Ishikawa (cell line): ENCODE measurements around the gene GASK1B.

Experiments
- CEBPB ChIP-seq: IDR thresholded peaks from 2 replicates; pipeline ENCODE4 v1.6.1; 2012
- CREB1 ChIP-seq: IDR thresholded peaks from 2 replicates; pipeline ENCODE4 v1.6.1; 2012; ENCODE audit warnings: low read depth
- EGR1 ChIP-seq: IDR thresholded peaks from 2 replicates; pipeline ENCODE4 v1.6.1; 2012
- EP300 ChIP-seq: IDR thresholded peaks from 2 replicates; pipeline ENCODE4 v1.6.1; 2012; ENCODE audit warnings: borderline replicate concordance
- FOXM1 ChIP-seq: IDR thresholded peaks from 2 replicates; pipeline ENCODE4 v1.6.1; 2012; ENCODE audit warnings: low read depth, borderline replicate concordance
- MAX ChIP-seq: IDR thresholded peaks from 2 replicates; pipeline ENCODE4 v1.6.1; 2012
- NFIC ChIP-seq: IDR thresholded peaks from 2 replicates; pipeline ENCODE4 v1.6.1; 2012
- RAD21 ChIP-seq: IDR thresholded peaks from 2 replicates; pipeline ENCODE4 v1.6.1; 2012; ENCODE audit warnings: low read depth
- TAF1 ChIP-seq: IDR thresholded peaks from 2 replicates; pipeline ENCODE4 v1.6.1; 2012; ENCODE audit warnings: low read depth, mild to moderate bottlenecking
- TCF12 ChIP-seq: IDR thresholded peaks from 2 replicates; pipeline ENCODE4 v1.6.1; 2012; ENCODE audit warnings: low read depth
- TEAD4 ChIP-seq: IDR thresholded peaks from 2 replicates; pipeline ENCODE4 v1.6.1; 2012
- USF1 ChIP-seq: IDR thresholded peaks from 2 replicates; pipeline ENCODE4 v1.6.1; 2012
- YY1 ChIP-seq: IDR thresholded peaks from 2 replicates; pipeline ENCODE4 v1.6.1; 2012; ENCODE audit warnings: low read depth
- ZBTB7A ChIP-seq: IDR thresholded peaks from 2 replicates; pipeline ENCODE4 v1.6.1; 2012; ENCODE audit warnings: low read depth
- TF ChIP-seq, protein P1 (sequence below): IDR thresholded peaks from 2 replicates; pipeline ENCODE4 v1.6.1; 2012; ENCODE audit warnings: low read depth, mild to moderate bottlenecking

Gene GASK1B

DNA sequence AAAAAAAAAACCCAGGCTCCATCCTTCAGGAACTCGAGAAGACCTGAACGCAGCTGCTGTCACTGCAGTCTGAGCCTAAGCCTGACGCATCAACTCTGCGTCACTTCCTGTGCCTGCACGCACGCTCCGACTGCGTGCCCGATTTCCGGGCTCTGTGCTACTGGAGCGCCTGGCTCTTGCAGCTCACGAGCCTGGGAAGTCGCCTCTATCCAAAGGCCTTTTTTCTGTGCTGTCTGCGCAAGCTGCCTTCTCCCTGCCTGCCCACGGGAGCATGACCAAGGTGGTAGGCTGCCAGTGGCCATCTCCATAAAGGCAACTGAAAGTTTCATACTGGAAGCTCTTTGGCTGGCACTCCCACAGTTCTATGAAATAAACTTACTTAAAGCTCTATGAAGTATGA lies 9.9 kb upstream of the GASK1B start:
- no peak for TF ChIP-seq EP300
- no peak for TF ChIP-seq CREB1
- TF ChIP-seq FOXM1, result no peak
- TF ChIP-seq USF1, result no peak
- TF ChIP-seq TAF1, result no peak
- TF ChIP-seq RAD21, result no peak
- TF ChIP-seq, protein P1, sequence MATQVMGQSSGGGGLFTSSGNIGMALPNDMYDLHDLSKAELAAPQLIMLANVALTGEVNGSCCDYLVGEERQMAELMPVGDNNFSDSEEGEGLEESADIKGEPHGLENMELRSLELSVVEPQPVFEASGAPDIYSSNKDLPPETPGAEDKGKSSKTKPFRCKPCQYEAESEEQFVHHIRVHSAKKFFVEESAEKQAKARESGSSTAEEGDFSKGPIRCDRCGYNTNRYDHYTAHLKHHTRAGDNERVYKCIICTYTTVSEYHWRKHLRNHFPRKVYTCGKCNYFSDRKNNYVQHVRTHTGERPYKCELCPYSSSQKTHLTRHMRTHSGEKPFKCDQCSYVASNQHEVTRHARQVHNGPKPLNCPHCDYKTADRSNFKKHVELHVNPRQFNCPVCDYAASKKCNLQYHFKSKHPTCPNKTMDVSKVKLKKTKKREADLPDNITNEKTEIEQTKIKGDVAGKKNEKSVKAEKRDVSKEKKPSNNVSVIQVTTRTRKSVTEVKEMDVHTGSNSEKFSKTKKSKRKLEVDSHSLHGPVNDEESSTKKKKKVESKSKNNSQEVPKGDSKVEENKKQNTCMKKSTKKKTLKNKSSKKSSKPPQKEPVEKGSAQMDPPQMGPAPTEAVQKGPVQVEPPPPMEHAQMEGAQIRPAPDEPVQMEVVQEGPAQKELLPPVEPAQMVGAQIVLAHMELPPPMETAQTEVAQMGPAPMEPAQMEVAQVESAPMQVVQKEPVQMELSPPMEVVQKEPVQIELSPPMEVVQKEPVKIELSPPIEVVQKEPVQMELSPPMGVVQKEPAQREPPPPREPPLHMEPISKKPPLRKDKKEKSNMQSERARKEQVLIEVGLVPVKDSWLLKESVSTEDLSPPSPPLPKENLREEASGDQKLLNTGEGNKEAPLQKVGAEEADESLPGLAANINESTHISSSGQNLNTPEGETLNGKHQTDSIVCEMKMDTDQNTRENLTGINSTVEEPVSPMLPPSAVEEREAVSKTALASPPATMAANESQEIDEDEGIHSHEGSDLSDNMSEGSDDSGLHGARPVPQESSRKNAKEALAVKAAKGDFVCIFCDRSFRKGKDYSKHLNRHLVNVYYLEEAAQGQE, result no peak
- no peak for TF ChIP-seq NFIC

DNA sequence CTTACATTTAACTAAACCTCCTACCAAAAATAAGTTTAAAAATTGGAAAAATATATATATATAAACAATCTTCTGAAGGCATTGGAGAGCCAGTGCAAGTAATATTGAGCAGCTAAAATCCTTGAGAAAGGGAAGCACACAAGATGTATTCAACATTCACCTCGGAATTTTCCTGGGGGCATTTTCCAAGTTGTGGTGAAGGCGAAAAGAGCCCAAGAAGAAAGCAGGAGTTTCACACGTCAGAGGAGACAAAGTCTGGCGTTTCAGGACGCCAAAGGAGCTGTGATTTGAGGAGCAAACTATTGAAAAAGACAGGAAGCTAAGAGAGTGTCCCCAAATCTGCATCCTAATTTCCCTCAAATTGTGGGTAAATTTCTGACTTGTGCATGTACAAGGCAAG lies 9.1 kb upstream of the GASK1B start:
- TF ChIP-seq NFIC (no peak), CEBPB (no peak), EP300 (no peak), MAX (no peak), TCF12 (no peak), TEAD4 (no peak), YY1 (no peak), TAF1 (no peak), FOXM1 (no peak), ZBTB7A (no peak), RAD21 (no peak), EGR1 (no peak), USF1 (no peak), CREB1 (no peak)
- TF ChIP-seq, protein P1, result no peak

DNA sequence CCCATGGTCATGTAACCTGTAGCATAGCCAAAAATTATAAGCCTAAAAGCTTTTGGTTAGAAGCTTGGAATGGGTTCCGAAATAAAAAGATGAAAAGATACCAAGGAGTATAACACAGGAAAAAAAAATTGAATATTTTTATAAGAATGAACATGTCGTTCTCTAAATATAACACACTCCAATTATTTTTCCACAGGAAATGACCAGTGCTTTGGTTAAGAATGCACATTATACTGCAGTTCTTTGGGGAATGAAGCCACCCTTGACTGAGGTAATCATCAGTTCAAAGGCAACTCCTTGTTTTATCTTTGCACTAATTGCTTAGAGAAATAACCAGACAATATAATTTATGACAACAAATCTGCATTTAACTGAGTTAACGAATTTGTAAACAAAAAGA lies 6.6 kb upstream of the GASK1B start:
- TF ChIP-seq MAX (no peak), FOXM1 (no peak), CREB1 (no peak), TEAD4 (no peak), USF1 (no peak), NFIC (no peak), TAF1 (no peak), CEBPB (no peak)
- TF ChIP-seq, protein P1, result no peak

DNA sequence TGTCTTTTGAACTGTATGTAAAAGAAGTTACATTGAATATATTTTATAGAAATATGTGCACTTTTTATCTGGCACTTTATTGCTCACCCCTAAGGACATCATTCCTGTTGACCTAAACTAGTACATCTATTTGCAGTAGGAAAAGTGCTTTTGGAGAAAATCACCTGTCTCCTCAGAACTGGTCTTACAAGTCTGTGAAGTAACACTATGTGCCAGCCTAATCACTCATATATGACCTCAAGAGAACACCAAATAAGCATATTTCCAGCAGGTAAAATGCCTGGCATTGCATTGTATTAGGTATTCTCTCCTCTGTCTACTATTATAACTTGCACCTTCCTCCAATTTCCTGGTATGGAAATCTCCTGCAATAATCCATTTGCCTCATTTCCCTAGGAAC lies 4.0 kb upstream of the GASK1B start:
- TF ChIP-seq CEBPB (no peak), NFIC (peak; percentile 21; the same call in 1 of the 2 replicates), TAF1 (no peak), EP300 (peak; percentile 34; the same call in 1 of the 2 replicates), TEAD4 (0 out of 2 replicates have a peak, but pooled peaks have one; percentile 10), MAX (no peak)

DNA sequence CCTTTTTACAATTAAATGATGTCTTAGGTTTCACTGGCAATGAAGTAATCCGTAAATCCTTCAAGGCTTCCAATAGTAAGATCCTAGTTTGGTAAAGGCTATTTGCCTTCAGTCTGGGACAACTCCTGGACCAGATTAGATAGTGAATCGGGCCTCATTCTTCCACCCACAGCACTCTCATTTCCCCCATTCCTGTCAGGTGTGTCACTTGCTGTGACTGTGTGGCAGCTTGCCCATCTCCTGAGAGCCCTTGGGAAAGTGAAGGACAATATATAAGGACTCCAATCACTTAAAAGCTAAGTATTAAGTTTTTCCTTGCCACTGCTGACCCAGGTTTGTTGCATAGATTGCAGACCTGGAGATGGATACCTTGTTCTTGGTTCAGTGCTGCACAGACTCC lies 3.3 kb upstream of the GASK1B start:
- no peak for TF ChIP-seq RAD21
- 0 out of 2 replicates have a peak, but pooled peaks have one; percentile 27 for TF ChIP-seq TEAD4
- TF ChIP-seq TAF1, result no peak
- no peak for TF ChIP-seq MAX
- TF ChIP-seq EP300, result no peak
- TF ChIP-seq YY1, result no peak
- TF ChIP-seq USF1, result no peak
- TF ChIP-seq TCF12, result no peak
- no peak for TF ChIP-seq FOXM1
- no peak for TF ChIP-seq CREB1
- no peak for TF ChIP-seq EGR1
- no peak for TF ChIP-seq ZBTB7A
- no peak for TF ChIP-seq CEBPB
- peak; percentile 37; the same call in 1 of the 2 replicates for TF ChIP-seq NFIC
- TF ChIP-seq, protein P1, result no peak
